Measurements from ENCODE around the gene PCDH9.
A peak's percentile ranks its signal among the peaks of the same experiment; 100 is the strongest.

The PCDH9 gene

DNA sequence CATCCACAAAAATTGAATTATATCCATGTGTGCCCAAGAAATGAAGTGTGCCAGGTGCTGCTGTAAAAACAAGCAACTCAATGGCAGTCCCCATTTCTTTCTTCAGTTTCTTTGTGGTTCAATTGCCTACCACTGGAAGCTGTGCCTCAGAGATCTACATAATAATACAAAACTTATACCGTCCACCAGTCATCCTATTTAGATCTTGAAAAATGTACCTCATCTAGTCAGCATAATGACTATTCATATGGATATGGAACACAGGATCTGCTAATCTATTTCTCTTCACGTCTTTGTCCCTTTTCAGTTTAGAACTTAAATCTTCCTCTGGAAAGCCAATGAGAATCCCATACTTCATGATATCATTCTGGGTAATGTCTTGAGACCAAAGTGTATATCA, 648.5 kb downstream of the PCDH9 start:
- H3K4me3 ChIP-seq (ENCODE audit: control insufficient read depth, low read depth, low read length) = no peak overlapping the region
- no peak for DNase-seq (ENCODE audit: low read depth)
- TF ChIP-seq, protein P1, sequence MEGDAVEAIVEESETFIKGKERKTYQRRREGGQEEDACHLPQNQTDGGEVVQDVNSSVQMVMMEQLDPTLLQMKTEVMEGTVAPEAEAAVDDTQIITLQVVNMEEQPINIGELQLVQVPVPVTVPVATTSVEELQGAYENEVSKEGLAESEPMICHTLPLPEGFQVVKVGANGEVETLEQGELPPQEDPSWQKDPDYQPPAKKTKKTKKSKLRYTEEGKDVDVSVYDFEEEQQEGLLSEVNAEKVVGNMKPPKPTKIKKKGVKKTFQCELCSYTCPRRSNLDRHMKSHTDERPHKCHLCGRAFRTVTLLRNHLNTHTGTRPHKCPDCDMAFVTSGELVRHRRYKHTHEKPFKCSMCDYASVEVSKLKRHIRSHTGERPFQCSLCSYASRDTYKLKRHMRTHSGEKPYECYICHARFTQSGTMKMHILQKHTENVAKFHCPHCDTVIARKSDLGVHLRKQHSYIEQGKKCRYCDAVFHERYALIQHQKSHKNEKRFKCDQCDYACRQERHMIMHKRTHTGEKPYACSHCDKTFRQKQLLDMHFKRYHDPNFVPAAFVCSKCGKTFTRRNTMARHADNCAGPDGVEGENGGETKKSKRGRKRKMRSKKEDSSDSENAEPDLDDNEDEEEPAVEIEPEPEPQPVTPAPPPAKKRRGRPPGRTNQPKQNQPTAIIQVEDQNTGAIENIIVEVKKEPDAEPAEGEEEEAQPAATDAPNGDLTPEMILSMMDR (conservative IDR thresholded peaks at IDR 0.05; ENCODE audit: control insufficient read depth, insufficient read depth, low read depth, low read length) = no peak

DNA sequence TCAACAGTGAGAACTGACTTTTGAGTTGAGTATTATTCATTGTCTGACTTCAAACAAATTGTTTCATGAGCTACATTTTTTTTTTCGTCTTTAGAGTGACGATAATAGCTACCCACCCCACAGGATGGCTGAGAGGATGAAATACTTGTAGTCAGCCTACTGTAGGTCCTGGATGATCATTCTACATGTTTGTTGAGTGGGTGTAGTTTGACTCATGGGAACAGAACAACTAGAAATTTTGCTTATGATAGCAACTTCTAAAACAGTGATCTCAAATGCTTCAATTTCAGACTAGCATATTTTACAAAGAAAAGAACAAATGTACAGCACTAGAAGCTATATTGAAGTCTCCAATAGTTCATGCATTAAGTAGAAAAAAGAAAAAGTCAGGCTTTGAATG, 651.8 kb downstream of the PCDH9 start:
- no peak overlapping the region for H3K4me3 ChIP-seq (ENCODE audit: control insufficient read depth, low read depth, low read length)
- DNase-seq (ENCODE audit: low read depth) = peak; percentile 49
- TF ChIP-seq, protein P1 (conservative IDR thresholded peaks at IDR 0.05; ENCODE audit: control insufficient read depth, insufficient read depth, low read depth, low read length) = no peak

DNA sequence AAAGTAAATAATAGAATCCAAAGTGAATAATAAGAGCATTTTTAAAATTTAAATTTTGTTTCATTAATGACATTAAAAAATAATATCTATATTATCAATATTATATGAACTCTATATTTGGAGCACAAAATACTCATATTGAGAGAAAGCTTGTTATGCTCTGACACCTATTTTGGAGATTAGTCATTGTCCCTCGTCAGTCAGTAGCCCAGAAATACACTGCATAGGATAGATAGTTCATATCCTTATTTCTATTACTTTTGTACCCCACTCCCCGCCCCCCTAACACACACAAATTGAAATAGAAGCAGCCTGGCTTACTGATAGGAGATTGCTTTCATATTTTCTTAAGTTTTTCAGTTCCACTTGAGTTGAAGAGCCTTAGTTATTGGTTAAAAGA, 652.8 kb downstream of the PCDH9 start:
- TF ChIP-seq, protein P1 (conservative IDR thresholded peaks at IDR 0.05; ENCODE audit: control insufficient read depth, insufficient read depth, low read depth, low read length) = no peak
- H3K4me3 ChIP-seq (ENCODE audit: control insufficient read depth, low read depth, low read length) = no peak overlapping the region
- DNase-seq (ENCODE audit: low read depth) = no peak

DNA sequence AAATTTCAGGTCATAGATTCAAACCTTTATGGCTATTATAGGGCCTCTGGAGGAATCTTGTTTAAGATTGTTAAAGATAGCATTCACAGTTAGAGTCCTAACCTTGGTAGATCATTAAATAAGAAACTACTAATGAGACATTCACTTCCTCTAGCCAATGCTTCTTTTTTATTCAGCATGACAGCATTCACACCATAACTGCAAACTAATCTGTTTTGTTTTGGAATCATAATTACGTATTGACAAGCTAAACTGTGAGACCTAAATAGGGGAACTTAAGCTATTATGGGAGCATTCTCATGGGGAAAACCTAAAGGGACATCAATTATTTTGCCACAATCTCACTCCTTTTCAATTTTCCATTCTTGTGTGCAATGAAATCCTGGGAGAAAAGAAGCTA, 653.8 kb downstream of the PCDH9 start:
- H3K4me3 ChIP-seq (ENCODE audit: control insufficient read depth, low read depth, low read length) = no peak overlapping the region
- no peak for DNase-seq (ENCODE audit: low read depth)
- TF ChIP-seq, protein P1 (conservative IDR thresholded peaks at IDR 0.05; ENCODE audit: control insufficient read depth, insufficient read depth, low read depth, low read length) = no peak

DNA sequence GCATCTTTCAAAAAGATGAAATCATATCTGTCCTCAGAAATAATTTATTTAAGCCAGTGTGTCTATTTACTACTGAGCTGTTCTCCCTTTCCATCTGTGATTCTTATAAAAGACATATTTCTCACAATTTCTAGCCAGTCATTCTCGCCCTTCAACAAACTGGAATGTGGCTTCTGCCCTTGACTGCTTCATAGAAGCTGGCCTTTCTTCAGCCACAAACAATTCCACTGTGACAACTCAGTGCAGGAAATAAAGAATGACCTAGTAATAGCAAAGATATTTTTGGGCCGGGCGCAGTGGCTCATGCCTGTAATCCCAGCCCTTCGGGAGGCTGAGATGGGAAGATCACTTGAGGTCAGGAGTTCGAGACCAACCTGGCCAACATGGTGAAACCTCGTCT, 655.5 kb downstream of the PCDH9 start:
- H3K4me3 ChIP-seq (ENCODE audit: control insufficient read depth, low read depth, low read length) = no peak overlapping the region
- no peak for DNase-seq (ENCODE audit: low read depth)
- TF ChIP-seq, protein P1 (conservative IDR thresholded peaks at IDR 0.05; ENCODE audit: control insufficient read depth, insufficient read depth, low read depth, low read length) = no peak

DNA sequence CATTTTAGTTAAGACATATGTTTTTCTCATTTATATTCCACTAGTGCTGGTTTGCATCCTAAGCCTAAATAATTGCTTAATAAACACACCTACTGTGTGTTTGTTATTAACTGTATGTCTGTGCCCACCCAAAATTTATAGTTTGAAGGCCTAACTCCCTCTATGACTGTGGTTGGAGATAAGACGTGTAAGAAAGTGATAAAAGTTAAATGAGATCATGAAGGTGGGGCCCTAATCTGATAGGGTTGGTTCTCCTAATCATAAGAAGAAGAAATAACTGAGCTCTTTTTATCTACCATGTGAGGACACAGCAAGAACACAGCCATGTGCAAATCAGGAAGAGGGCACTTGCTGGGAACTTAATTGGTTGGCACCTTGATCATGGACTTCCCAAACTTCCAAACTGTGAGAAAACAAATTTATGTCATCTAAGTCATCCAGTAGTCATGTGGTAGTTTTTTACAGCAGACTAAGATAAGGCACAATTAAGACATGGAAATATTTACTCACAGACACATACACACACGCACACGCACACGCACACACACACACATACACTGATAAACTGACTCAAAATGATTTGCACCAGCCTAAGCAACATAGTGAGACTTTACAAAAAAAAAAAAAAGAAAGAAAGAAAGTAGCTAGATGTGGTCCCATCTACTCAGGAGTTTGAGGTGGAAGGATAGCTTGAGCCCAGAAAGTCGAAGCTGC, 662.1 kb downstream of the PCDH9 start:
- TF ChIP-seq, protein P1 (conservative IDR thresholded peaks at IDR 0.05; ENCODE audit: control insufficient read depth, insufficient read depth, low read depth, low read length) = no peak
- no peak overlapping the region for H3K4me3 ChIP-seq (ENCODE audit: control insufficient read depth, low read depth, low read length)
- no peak for DNase-seq (ENCODE audit: low read depth)

DNA sequence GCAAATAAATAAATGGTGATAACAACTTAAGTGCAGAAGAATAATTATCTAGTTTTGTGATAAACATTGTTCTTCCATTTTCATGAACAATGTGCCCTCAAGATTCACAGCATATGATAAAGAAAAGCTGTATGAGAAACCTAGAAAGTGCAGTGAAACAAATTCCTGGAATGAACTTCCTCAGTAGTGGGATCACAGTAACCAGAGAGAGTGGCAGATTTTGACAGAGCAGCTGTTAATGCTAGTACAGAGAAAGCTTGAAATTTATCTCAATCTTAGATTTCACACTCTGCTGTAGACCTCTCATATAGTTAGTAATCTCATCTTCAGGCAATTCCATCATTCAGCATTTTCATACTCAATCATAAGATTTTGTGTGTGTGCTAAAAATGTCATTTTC, 664.9 kb downstream of the PCDH9 start:
- H3K4me3 ChIP-seq (ENCODE audit: control insufficient read depth, low read depth, low read length) = no peak overlapping the region
- DNase-seq (ENCODE audit: low read depth) = no peak
- TF ChIP-seq, protein P1 (conservative IDR thresholded peaks at IDR 0.05; ENCODE audit: control insufficient read depth, insufficient read depth, low read depth, low read length) = no peak
